Activated CD8-positive, alpha-beta T cell treated with anti-CD3 and anti-CD28 coated beads for 36 hours (primary cell): ENCODE results near the gene ROBO3. TPM values are rescaled to one million over a fixed set of nuclear protein-coding genes. Genes with fewer than 3 reads are reported as not detected.

Experiments
- ATAC-seq: fragments of 200-7000 bp; cut with Tn5 transposase; one replicate; pipeline ENCODE4 v1.10.0; 2021; ENCODE audit warnings: mild to moderate bottlenecking, moderate library complexity
- CTCF ChIA-PET: fragments of 350-600 bp; sonication (Branson Sonifier 250); formaldehyde crosslinking; loops from one replicate; lab custom pipeline; 2021; ENCODE audit warnings: antibody characterized with exemption; lab: Charles Lee
- POLR2A ChIA-PET: fragments of 350-600 bp; sonication (Branson Sonifier 250); formaldehyde crosslinking; loops from one replicate; lab custom pipeline; 2021; ENCODE audit warnings: antibody characterized with exemption; lab: Charles Lee
- DNase-seq: peaks from one replicate; pipeline ENCODE4 v3.0.0-alpha.2; 2020
- H3K27ac Mint-ChIP-seq: one replicate; pipeline ENCODE4 v1.8.0; 2021; ENCODE audit warnings: mild to moderate bottlenecking, mixed read lengths
- H3K27me3 Mint-ChIP-seq: one replicate; pipeline ENCODE4 v1.8.0; 2021; ENCODE audit warnings: mixed read lengths
- H3K36me3 Mint-ChIP-seq: one replicate; pipeline ENCODE4 v1.8.0; 2021; ENCODE audit warnings: low read depth, mixed read lengths
- H3K4me1 Mint-ChIP-seq: one replicate; pipeline ENCODE4 v1.8.0; 2021; ENCODE audit warnings: low read depth, mixed read lengths
- H3K4me3 Mint-ChIP-seq: one replicate; pipeline ENCODE4 v1.8.0; 2021; ENCODE audit warnings: mild to moderate bottlenecking, moderate library complexity, mixed read lengths
- H3K9me3 Mint-ChIP-seq: one replicate; pipeline ENCODE4 v1.8.0; 2021; ENCODE audit warnings: mixed read lengths
- intact Hi-C: fragments of 100-400 bp; cut with micrococcal nuclease; formaldehyde crosslinking; loops from one replicate; pipeline ENCODE4 v1.10.0; 2022
- total RNA-seq, 2 experiments: library from RNA; stranded (reverse); gene quantifications; one replicate each; pipeline ENCODE4 v1.2.3, GENCODE V29; 2021
- TF ChIP-seq, protein P1 (sequence below): fragments of 200-600 bp; IDR thresholded peaks from one replicate; pipeline ENCODE4 v1.8.0; 2022; ENCODE audit warnings: antibody characterized with exemption, mild to moderate bottlenecking

The ROBO3 gene
- total RNA-seq, 2 experiments from 2014 or later, result 17.6 to 18.4 TPM

DNA sequence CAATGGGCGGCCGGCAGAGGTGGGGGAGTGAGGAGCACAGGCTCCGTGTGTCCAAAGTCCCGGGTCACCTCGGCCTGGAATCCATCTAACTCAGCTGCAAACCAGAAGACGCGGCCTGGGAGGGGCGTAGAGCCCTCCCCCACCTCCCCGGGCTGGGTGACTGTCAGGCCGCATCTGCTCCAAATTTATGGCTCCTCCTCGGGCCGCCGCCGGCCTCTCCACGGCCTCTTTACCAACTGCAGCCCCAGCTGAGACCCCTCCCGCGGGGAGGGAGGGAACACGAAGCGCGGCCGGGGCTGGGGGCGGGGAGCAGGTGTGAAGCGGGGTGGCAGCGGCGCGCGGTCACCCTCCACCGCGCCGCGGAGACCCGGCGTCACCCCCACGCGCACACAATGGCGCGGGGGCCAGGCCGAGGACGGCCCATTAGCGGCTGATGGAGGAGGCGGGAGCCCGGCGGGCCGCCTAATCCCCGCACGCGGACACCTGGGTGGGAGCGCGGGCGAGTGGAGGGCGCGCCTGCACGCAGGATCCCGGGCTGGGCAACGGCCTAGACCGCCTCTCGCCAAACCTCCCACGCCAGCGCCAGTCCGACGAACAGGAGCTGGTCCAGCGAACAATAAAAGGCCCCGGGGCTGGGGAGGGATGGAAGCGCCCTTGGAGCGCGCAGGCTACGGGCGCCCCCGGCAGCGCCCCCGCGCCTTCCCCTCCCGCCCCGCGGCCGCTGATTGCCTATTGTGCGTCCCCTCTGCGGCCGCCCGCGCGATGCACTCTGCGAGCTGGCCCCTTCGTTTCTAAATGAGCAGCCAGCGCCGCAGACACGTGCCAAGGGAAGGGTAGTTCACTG is 25.9 kb upstream of the ROBO3 start:
- H3K27me3 Mint-ChIP-seq, result peaks cover 56% of the 10 kb centered on the region
- TF ChIP-seq, protein P1, sequence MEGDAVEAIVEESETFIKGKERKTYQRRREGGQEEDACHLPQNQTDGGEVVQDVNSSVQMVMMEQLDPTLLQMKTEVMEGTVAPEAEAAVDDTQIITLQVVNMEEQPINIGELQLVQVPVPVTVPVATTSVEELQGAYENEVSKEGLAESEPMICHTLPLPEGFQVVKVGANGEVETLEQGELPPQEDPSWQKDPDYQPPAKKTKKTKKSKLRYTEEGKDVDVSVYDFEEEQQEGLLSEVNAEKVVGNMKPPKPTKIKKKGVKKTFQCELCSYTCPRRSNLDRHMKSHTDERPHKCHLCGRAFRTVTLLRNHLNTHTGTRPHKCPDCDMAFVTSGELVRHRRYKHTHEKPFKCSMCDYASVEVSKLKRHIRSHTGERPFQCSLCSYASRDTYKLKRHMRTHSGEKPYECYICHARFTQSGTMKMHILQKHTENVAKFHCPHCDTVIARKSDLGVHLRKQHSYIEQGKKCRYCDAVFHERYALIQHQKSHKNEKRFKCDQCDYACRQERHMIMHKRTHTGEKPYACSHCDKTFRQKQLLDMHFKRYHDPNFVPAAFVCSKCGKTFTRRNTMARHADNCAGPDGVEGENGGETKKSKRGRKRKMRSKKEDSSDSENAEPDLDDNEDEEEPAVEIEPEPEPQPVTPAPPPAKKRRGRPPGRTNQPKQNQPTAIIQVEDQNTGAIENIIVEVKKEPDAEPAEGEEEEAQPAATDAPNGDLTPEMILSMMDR, result no peak
- intact Hi-C loops, result loop anchor here (5.0 kb wide), 1 partner anchor 77 kb away; the partner anchor contains the start of gene ESAM
- H3K27ac Mint-ChIP-seq, result no peak overlapping the region
- H3K9me3 Mint-ChIP-seq, result no peaks in the 10 kb centered on the region
- H3K36me3 Mint-ChIP-seq, result no peaks in the 10 kb centered on the region
- ChIA-PET POLR2A (interaction anchor here (0.6 kb wide), 1 partner anchor 35 kb away, joined by 3 read pairs; no protein-coding TSS in a partner anchor), CTCF (interaction anchor here (1.3 to 4.3 kb wide), 12 partner anchors 23 to 589 kb away, joined by 3 to 40 read pairs (median 14); partner anchors contain the start of genes ESAM and ROBO3)
- H3K4me3 Mint-ChIP-seq, result peak overlapping the region; percentile 4
- ATAC-seq, result no peak
- peak; percentile 29 for DNase-seq
- peaks cover 15% of the 10 kb centered on the region for H3K4me1 Mint-ChIP-seq

DNA sequence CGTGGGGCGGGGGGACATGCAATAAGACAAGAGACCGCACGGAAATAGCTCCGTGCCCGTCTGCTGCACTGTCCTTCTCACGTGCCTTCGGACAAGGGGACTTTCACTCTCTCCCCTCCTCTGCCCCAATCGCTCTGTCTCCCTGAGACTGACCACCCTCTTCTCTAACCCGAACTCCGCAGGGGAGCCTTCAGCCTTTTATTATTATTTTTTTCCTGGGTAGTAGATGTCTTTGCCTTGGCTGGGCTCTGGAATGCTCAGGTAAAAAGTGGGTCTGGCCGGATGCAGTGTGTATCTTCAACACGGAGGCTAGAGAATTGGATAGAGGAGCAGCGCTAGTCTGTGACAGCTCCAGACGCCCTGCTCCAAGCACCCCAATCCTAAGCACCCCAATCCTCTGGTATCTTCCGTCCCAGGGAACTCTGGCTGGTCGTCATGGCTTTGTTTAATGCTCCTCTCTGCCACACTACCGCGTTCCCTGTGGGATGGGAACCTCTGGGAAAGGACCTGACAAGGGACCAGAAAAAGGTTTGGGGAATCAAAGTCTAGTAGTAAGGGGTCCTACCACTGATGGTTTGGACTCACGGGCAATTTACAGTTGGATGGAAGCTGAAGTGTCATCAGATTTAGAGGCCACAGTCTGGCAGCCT is 25.1 kb upstream of the ROBO3 start:
- ChIA-PET POLR2A (no interaction called here), CTCF (interaction anchor here (1.3 to 2.6 kb wide), 2 partner anchors 26 to 170 kb away, joined by 4 to 22 read pairs; no protein-coding TSS in a partner anchor)
- Mint-ChIP-seq H3K27ac (no peak overlapping the region), H3K4me1 (peaks cover 15% of the 10 kb centered on the region), H3K36me3 (no peaks in the 10 kb centered on the region), H3K4me3 (peak overlapping the region; percentile 4), H3K27me3 (peaks cover 64% of the 10 kb centered on the region), H3K9me3 (no peaks in the 10 kb centered on the region)
- no peak for DNase-seq
- TF ChIP-seq, protein P1, result no peak
- ATAC-seq, result no peak
- intact Hi-C loops, result loop anchor here (5.0 kb wide), 1 partner anchor 78 kb away; the partner anchor contains the start of gene ESAM

DNA sequence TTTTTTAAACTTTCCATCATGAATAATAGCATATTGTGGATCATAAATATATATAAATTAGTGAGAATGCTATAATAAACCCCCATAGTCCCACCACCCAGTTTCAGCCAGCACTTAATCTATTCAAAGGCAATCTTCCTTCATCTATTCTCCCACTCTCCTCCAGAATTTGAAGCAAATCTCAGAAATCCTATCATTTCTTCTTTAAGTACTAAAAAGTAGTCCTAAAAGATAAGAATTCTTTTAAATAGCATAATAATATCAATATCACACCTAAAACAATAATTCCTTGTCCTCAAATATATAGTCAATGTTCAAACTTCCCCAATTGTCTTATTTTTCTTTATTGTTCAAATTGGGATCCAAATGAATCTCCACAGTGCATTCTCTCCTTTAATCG is 24.6 kb upstream of the ROBO3 start:
- ATAC-seq (no peak), DNase-seq (no peak)
- Mint-ChIP-seq H3K4me3 (no peak overlapping the region), H3K27me3 (peaks cover 66% of the 10 kb centered on the region), H3K36me3 (no peaks in the 10 kb centered on the region), H3K4me1 (peaks cover 15% of the 10 kb centered on the region), H3K27ac (no peak overlapping the region), H3K9me3 (no peaks in the 10 kb centered on the region)
- TF ChIP-seq, protein P1, result no peak
- CTCF ChIA-PET, result interaction anchor here (1.3 kb wide), 1 partner anchor 26 kb away, joined by 4 read pairs; no protein-coding TSS in a partner anchor
- POLR2A ChIA-PET, result no interaction called here
- intact Hi-C loops, result no loop called here

DNA sequence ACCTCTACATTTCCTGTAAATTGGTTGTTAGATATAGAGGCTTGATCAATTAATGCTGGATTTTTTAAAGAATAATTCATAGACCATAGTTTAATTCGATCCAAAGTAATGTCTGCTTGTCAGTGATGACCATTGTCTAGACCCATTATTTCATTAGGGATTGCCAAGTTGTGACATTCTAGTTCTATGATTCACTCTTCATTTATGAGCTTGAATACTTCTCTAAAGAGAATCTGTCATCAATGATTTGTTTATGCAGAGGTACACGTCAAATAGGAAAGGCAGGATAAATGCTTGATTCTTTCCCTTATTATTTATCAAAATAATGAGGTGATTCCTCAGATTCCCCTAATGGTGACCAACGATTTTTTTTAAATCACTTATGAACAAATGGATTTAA is 24.0 kb upstream of the ROBO3 start:
- no peak overlapping the region for H3K4me3 Mint-ChIP-seq
- intact Hi-C loops, result no loop called here
- H3K4me1 Mint-ChIP-seq, result peaks cover 13% of the 10 kb centered on the region
- H3K27me3 Mint-ChIP-seq, result peaks cover 71% of the 10 kb centered on the region
- ChIA-PET POLR2A (no interaction called here), CTCF (interaction anchor here (4.1 kb wide), 1 partner anchor 25 kb away, joined by 25 read pairs; the partner anchor contains the start of gene ROBO3)
- ATAC-seq (no peak), DNase-seq (no peak)
- no peak overlapping the region for H3K27ac Mint-ChIP-seq
- no peaks in the 10 kb centered on the region for H3K36me3 Mint-ChIP-seq
- no peaks in the 10 kb centered on the region for H3K9me3 Mint-ChIP-seq
- TF ChIP-seq, protein P1, result no peak
